Measurements from ENCODE around the gene PTPRE. TPM values are rescaled to one million over a fixed set of nuclear protein-coding genes. Genes with fewer than 3 reads are reported as not detected.

PTPRE gene
- total RNA-seq, 1 experiment from 2014 or later = 0.70 TPM

DNA sequence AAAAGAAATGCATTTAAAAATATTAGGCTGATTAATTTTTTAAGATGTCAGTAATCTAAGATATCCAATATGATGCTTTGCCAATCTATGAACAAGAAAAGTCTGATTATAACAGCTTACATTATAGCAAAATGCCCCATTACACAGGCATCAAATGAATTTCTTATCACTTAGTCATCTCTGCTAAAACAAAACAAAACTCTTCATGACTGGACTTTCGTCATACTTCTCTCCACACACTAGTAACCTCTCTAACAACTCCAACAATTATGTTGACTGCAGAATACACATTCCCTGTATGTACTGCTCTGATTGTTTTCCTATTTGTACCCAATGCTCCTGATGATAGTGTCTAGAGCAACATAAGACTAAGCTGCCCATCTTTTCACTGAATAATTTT is 223.1 kb downstream of the PTPRE start:
- no peak overlapping the region for H2AFZ ChIP-seq (ENCODE audit: low read length)
- no peak overlapping the region for H4K91ac ChIP-seq (ENCODE audit: insufficient read length, low read depth, low read length)
- no peak overlapping the region for H4K8ac ChIP-seq (replicated peaks; ENCODE audit: insufficient read length, low read depth, low read length)
- H3K36me3 Mint-ChIP-seq (ENCODE audit: insufficient read depth in 1 of 3, low read depth in 3 of 3) = peaks cover 0 to 2% (median 0%) of the 10 kb centered on the region in 3 experiments; a peak in 3 of 7 replicates
- H3T11ph ChIP-seq (ENCODE audit: low read length) = no peak overlapping the region
- H3K14ac ChIP-seq (ENCODE audit: insufficient read depth, low read length) = no peak overlapping the region
- no peak overlapping the region for H2BK20ac ChIP-seq (ENCODE audit: low read depth, low read length, poor library complexity, severe bottlenecking)
- no peak overlapping the region for H3K18ac ChIP-seq (ENCODE audit: insufficient read length, low read depth, low read length)
- no peak for TF ChIP-seq CTCF (conservative IDR thresholded peaks at IDR 0.05)
- no peak overlapping the region for H2AK5ac ChIP-seq (ENCODE audit: insufficient read length, low read length)
- H3K27me3 ChIP-seq (ENCODE audit: insufficient read depth, low read length) = no peaks in the 10 kb centered on the region
- H2BK5ac ChIP-seq (ENCODE audit: insufficient read length, low read length) = no peak overlapping the region
- no peak for DNase-seq
- no peak overlapping the region for H3K23ac ChIP-seq (ENCODE audit: insufficient read length, low read depth, low read length)
- H4K20me1 ChIP-seq (ENCODE audit: control insufficient read depth, insufficient read depth, insufficient read length) = no peaks in the 10 kb centered on the region
- no CpG with 5 or more reads among the region's 1 CpG for WGBS (ENCODE audit: extremely low coverage, insufficient read length, low lambda C conversion rate)
- H3K27ac Mint-ChIP-seq = no peak overlapping the region
- peaks cover 0 to 2% of the 10 kb centered on the region in 2 experiments; a peak in 1 of 5 replicates for H3K9me3 Mint-ChIP-seq
- H3K4me1 ChIP-seq (ENCODE audit: insufficient read depth, low read length) = no peaks in the 10 kb centered on the region; the same call in 1 of the 2 replicates
- H3K9ac ChIP-seq (ENCODE audit: extremely low read depth, insufficient read length, low read length) = no peak overlapping the region
- peaks cover 7% of the 10 kb centered on the region; the same call in 1 of the 2 replicates for H3K79me2 ChIP-seq (ENCODE audit: insufficient read depth, low read length)
- H3K4me3 Mint-ChIP-seq = no peak overlapping the region
- H2BK12ac ChIP-seq (ENCODE audit: insufficient read length, low read depth, low read length) = no peak overlapping the region
- H3K27me3 Mint-ChIP-seq (ENCODE audit: low read depth) = peaks cover 4% of the 10 kb centered on the region
- no peak overlapping the region for H3K56ac ChIP-seq (ENCODE audit: insufficient read length, low read depth, low read length)
- H3K27ac ChIP-seq (ENCODE audit: insufficient read length, low read depth, low read length) = no peak overlapping the region
- H3K79me1 ChIP-seq (ENCODE audit: insufficient read depth, low read depth, low read length, poor library complexity, severe bottlenecking) = no peaks in the 10 kb centered on the region
- H2BK15ac ChIP-seq (ENCODE audit: low read depth, low read length) = no peak overlapping the region
- H3K9me3 ChIP-seq (ENCODE audit: control insufficient read depth, low read depth, low read length) = no peaks in the 10 kb centered on the region
- no peak overlapping the region for H2BK120ac ChIP-seq (ENCODE audit: low read depth, low read length, poor library complexity, severe bottlenecking)
- H3K23me2 ChIP-seq (ENCODE audit: insufficient read length, low read depth, low read length, poor library complexity, severe bottlenecking) = peaks cover 7% of the 10 kb centered on the region
- H3K4ac ChIP-seq (ENCODE audit: low read depth, low read length) = no peak overlapping the region
- peaks cover 10 to 13% of the 10 kb centered on the region in 2 experiments for H3K4me1 Mint-ChIP-seq
- H3K4me2 ChIP-seq (ENCODE audit: insufficient read depth, insufficient read length, low read length) = no peak overlapping the region
- no peak overlapping the region for H4K5ac ChIP-seq (ENCODE audit: insufficient read length, low read depth, low read length)

Other genes starting within 250 kb of the PTPRE start
- gene FOXI2, start 169.9 kb upstream of the PTPRE start, total RNA-seq (2021) = 0.29 and 0.42 TPM in 2 replicates
- gene CLRN3, start 14.2 kb upstream of the PTPRE start, total RNA-seq (2021) = not detected in 2 replicates
- 99.0 and 108 TPM in 2 replicates for gene MKI67, start 219.3 kb downstream of the PTPRE start, total RNA-seq (2021)

All from H9 (cell line).